Peyer's patch (tissue), 4 donors: ENCODE measurements around the gene C20orf96. TPM values are rescaled to one million over a fixed set of nuclear protein-coding genes. Genes with fewer than 3 reads are reported as not detected.

Experiments
- DNase-seq, 3 donors: peaks; one replicate each; pipeline ENCODE4 v3.0.0-alpha.2; 2017 to 2019
- H3K27ac ChIP-seq, 4 donors: fragments of 200-600 bp; sonication (generic); one replicate each; pipeline ENCODE4 v1.5.1; 2016 to 2019
- H3K27me3 ChIP-seq, 2 donors: fragments of 200-600 bp; sonication (generic); one replicate each; pipeline ENCODE4 v1.5.1; 2019
- H3K36me3 ChIP-seq, 3 donors: fragments of 200-600 bp; sonication (generic); one replicate each; pipeline ENCODE4 v1.5.1; 2016 to 2019
- H3K4me1 ChIP-seq, 4 donors: fragments of 200-600 bp; sonication (generic); one replicate each; pipeline ENCODE4 v1.5.1; 2016 to 2019
- H3K4me3 ChIP-seq, 4 donors: fragments of 200-600 bp; sonication (generic); 1 replicate in 3 of 4; 2 replicates in 1 of 4; pipeline ENCODE4 v1.5.1; 2016 to 2019; ENCODE audit warnings: mild to moderate bottlenecking in 1 of 4
- H3K9me3 ChIP-seq, 4 donors: fragments of 200-600 bp; sonication (generic); one replicate each; pipeline ENCODE4 v1.5.1; 2016 to 2019; ENCODE audit warnings: mild to moderate bottlenecking in 1 of 4
- CTCF ChIP-seq, 6 experiments: fragments of 450-650 bp in 4 of 6; fragments of 200-600 bp in 2 of 6; sonication (generic) in 1 of 6; IDR thresholded peaks; one replicate each; pipeline ENCODE4 v1.5.1; 2017 to 2019; ENCODE audit warnings: antibody characterized with exemption in 6 of 6, mild to moderate bottlenecking in 3 of 6, moderate library complexity in 1 of 6
- POLR2A ChIP-seq, 2 donors: fragments of 450-650 bp; IDR thresholded peaks; one replicate each; pipeline ENCODE4 v1.5.1; 2017; ENCODE audit warnings: antibody characterized with exemption in 2 of 2, mild to moderate bottlenecking in 2 of 2, moderate library complexity in 2 of 2
- total RNA-seq, 4 donors: library from RNA; depleted of rRNA; stranded (reverse); fragments of >200 nt; gene quantifications; one replicate each; pipeline ENCODE4 v1.1.0, GENCODE V29; 2016

C20orf96 gene
- total RNA-seq, 4 donors from 2014 or later, result 6.3 to 41.3 (median 10.5) TPM

GRCh38 chr20:309841-310644 lies 19.5 kb upstream of the C20orf96 start:
- H3K4me3 ChIP-seq, result peak overlapping the region; percentile 28 to 47 (median 38)
- no peak for TF ChIP-seq POLR2A (IDR thresholded peaks at IDR 0.05)
- no peak for TF ChIP-seq CTCF (IDR thresholded peaks at IDR 0.05)
- peak; percentile 83 to 95 (median 92) for DNase-seq
- peaks cover 0 to 6% (median 0%) of the 10 kb centered on the region in 4 donors for H3K4me1 ChIP-seq
- H3K36me3 ChIP-seq, result no peaks in the 10 kb centered on the region
- H3K9me3 ChIP-seq, result no peaks in the 10 kb centered on the region
- H3K27me3 ChIP-seq, result no peaks in the 10 kb centered on the region
- peak overlapping the region; percentile 43 to 86 (median 68) for H3K27ac ChIP-seq

GRCh38 chr20:309306-309840 lies 18.8 kb upstream of the C20orf96 start:
- H3K27ac ChIP-seq, result peak overlapping the region; percentile 43 to 86 (median 68)
- H3K4me3 ChIP-seq, result peak overlapping the region in 3 of 4 donors; percentile 28 to 47 (median 40)
- H3K27me3 ChIP-seq, result no peaks in the 10 kb centered on the region
- TF ChIP-seq CTCF (IDR thresholded peaks at IDR 0.05) (no peak), POLR2A (IDR thresholded peaks at IDR 0.05) (no peak)
- no peaks in the 10 kb centered on the region for H3K9me3 ChIP-seq
- no peak for DNase-seq
- no peaks in the 10 kb centered on the region for H3K36me3 ChIP-seq
- peaks cover 0 to 6% (median 0%) of the 10 kb centered on the region in 4 donors for H3K4me1 ChIP-seq

GRCh38 chr20:308427-309038 lies 18.0 kb upstream of the C20orf96 start:
- no peak for DNase-seq
- H3K27me3 ChIP-seq, result no peaks in the 10 kb centered on the region
- H3K4me3 ChIP-seq, result no peak overlapping the region
- no peaks in the 10 kb centered on the region for H3K9me3 ChIP-seq
- H3K36me3 ChIP-seq, result no peaks in the 10 kb centered on the region
- TF ChIP-seq POLR2A (IDR thresholded peaks at IDR 0.05) (no peak), CTCF (IDR thresholded peaks at IDR 0.05) (no peak)
- H3K27ac ChIP-seq, result no peak overlapping the region
- H3K4me1 ChIP-seq, result peaks cover 0 to 6% (median 0%) of the 10 kb centered on the region in 4 donors

GRCh38 chr20:305745-306144 lies 15.2 kb upstream of the C20orf96 start:
- Histone ChIP-seq H3K4me3 (no peak overlapping the region), H3K36me3 (no peaks in the 10 kb centered on the region), H3K27me3 (no peaks in the 10 kb centered on the region), H3K9me3 (no peaks in the 10 kb centered on the region), H3K4me1 (peaks cover 0 to 15% (median 0%) of the 10 kb centered on the region in 4 donors), H3K27ac (no peak overlapping the region)
- TF ChIP-seq POLR2A (IDR thresholded peaks at IDR 0.05), result no peak
- TF ChIP-seq CTCF (IDR thresholded peaks at IDR 0.05), result no peak
- DNase-seq, result no peak

- Histone ChIP-seq H3K9me3 (no peaks in the 10 kb centered on the region), H3K27ac (no peak overlapping the region), H3K4me3 (no peak overlapping the region), H3K27me3 (no peaks in the 10 kb centered on the region), H3K4me1 (peaks cover 6 to 32% (median 11%) of the 10 kb centered on the region in 4 donors), H3K36me3 (no peaks in the 10 kb centered on the region)
- no peak for DNase-seq
- no peak for TF ChIP-seq CTCF (IDR thresholded peaks at IDR 0.05)
- TF ChIP-seq POLR2A (IDR thresholded peaks at IDR 0.05), result no peak
These were observed 11.6 kb upstream of the C20orf96 start for GRCh38 chr20:301886-302848.
